ENCODE measurements around the gene NSUN2. TPM values are rescaled to one million over a fixed set of nuclear protein-coding genes. Genes with fewer than 3 reads are reported as not detected.

NSUN2 gene
- total and polyA plus RNA-seq, 4 donors, result 36.6 to 52.7 (median 44.1) TPM

DNA sequence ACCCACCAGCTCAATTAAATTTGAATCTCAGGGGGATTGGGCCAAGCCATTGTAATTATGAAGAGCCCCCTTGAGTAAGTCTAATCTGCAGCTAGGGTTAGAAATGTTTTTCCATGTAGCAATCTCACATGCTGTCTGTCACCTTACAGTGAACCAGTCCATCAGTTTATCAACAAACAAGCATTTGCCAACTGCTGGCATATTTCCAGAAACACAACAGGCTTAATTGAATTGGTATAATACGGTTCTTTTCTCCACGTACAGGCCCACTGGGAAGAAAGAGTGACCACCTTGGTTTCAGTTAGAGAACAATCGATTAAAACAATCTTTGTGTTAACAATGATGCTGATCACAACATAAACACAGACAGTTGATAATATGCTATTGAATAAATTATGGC, 67.4 kb downstream of the NSUN2 start:
- Histone ChIP-seq H3K9me3 (ENCODE audit: control insufficient read depth in 4 of 4, insufficient read depth in 3 of 4, low read length in 3 of 4) (no peaks in the 10 kb centered on the region), H3K27me3 (ENCODE audit: control insufficient read depth in 3 of 3, insufficient read depth in 3 of 3, low read length in 2 of 3) (peaks cover 0 to 2% (median 0%) of the 10 kb centered on the region in 3 donors), H3K36me3 (ENCODE audit: control insufficient read depth in 4 of 4, insufficient read depth in 4 of 4, low read length in 4 of 4) (no peaks in the 10 kb centered on the region), H3K27ac (ENCODE audit: low read depth in 1 of 2, low read length in 1 of 2) (no peak overlapping the region), H3K4me1 (ENCODE audit: control insufficient read depth in 5 of 5, insufficient read depth in 5 of 5, low read length in 5 of 5) (no peaks in the 10 kb centered on the region), H3K4me3 (no peak overlapping the region), H3K9ac (ENCODE audit: insufficient read depth in 1 of 2, low read length in 2 of 2) (no peak overlapping the region)
- no peak for ATAC-seq (ENCODE audit: insufficient read depth, low FRiP score)
- TF ChIP-seq CTCF (IDR thresholded peaks at IDR 0.05; ENCODE audit: control extremely low read depth, extremely low read depth), result no peak
- no peak for DNase-seq
- WGBS, 2 donors, result 84 to 87% methylated on average over 3 of the region's 3 CpGs

- H3K27ac ChIP-seq (ENCODE audit: low read depth in 1 of 2, low read length in 1 of 2), result no peak overlapping the region
- DNase-seq (no peak), ATAC-seq (ENCODE audit: insufficient read depth, low FRiP score) (no peak)
- no peaks in the 10 kb centered on the region for H3K27me3 ChIP-seq (ENCODE audit: control insufficient read depth in 3 of 3, insufficient read depth in 3 of 3, low read length in 2 of 3)
- no peak overlapping the region for H3K4me3 ChIP-seq
- TF ChIP-seq CTCF (IDR thresholded peaks at IDR 0.05; ENCODE audit: control extremely low read depth, extremely low read depth), result no peak
- no peaks in the 10 kb centered on the region for H3K36me3 ChIP-seq (ENCODE audit: control insufficient read depth in 4 of 4, insufficient read depth in 4 of 4, low read length in 4 of 4)
- 78 to 86% methylated on average over 6 of the region's 6 CpGs for WGBS, 2 donors
- H3K9me3 ChIP-seq (ENCODE audit: control insufficient read depth in 4 of 4, insufficient read depth in 3 of 4, low read length in 3 of 4), result peaks cover 0 to 3% (median 1%) of the 10 kb centered on the region in 4 donors
- H3K9ac ChIP-seq (ENCODE audit: insufficient read depth in 1 of 2, low read length in 2 of 2), result no peak overlapping the region
- H3K4me1 ChIP-seq (ENCODE audit: control insufficient read depth in 5 of 5, insufficient read depth in 5 of 5, low read length in 5 of 5), result no peaks in the 10 kb centered on the region
These were observed 74.9 kb downstream of the NSUN2 start for GRCh38 chr5:6557807-6558575.

DNA sequence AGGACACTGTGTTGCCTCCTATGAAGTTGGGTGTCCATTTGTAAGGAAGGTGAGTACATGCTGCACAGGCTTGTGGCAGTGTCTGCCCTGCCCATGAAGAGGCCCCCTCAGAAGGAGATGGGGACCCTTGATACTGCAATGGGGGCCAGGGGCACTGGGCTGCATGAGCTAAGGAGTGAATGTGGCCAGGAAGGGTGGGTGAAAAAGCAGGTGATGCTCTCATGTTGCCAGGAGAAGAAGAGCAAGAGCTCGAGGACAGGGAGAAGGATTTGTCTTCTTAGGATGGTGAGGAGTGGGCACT, 76.1 kb downstream of the NSUN2 start:
- Histone ChIP-seq H3K4me3 (no peak overlapping the region), H3K4me1 (ENCODE audit: control insufficient read depth in 5 of 5, insufficient read depth in 5 of 5, low read length in 5 of 5) (no peaks in the 10 kb centered on the region), H3K9ac (ENCODE audit: insufficient read depth in 1 of 2, low read length in 2 of 2) (no peak overlapping the region), H3K36me3 (ENCODE audit: control insufficient read depth in 4 of 4, insufficient read depth in 4 of 4, low read length in 4 of 4) (no peaks in the 10 kb centered on the region), H3K27me3 (ENCODE audit: control insufficient read depth in 3 of 3, insufficient read depth in 3 of 3, low read length in 2 of 3) (no peaks in the 10 kb centered on the region), H3K9me3 (ENCODE audit: control insufficient read depth in 4 of 4, insufficient read depth in 3 of 4, low read length in 3 of 4) (peaks cover 0 to 3% (median 1%) of the 10 kb centered on the region in 4 donors), H3K27ac (ENCODE audit: low read depth in 1 of 2, low read length in 1 of 2) (no peak overlapping the region)
- no peak for TF ChIP-seq CTCF (IDR thresholded peaks at IDR 0.05; ENCODE audit: control extremely low read depth, extremely low read depth)
- ATAC-seq (ENCODE audit: insufficient read depth, low FRiP score) (no peak), DNase-seq (no peak)
- WGBS, 2 donors, result 67 to 69% methylated on average over 1 of the region's 1 CpG
